Activated naive CD4-positive, alpha-beta T cell treated with anti-CD3 and anti-CD28 coated beads, Interleukin-2, amount 50 U/mL, for 24 hours (primary cell): ENCODE data around the gene EPHA6.

Experiments used
- H3K27ac Mint-ChIP-seq: one replicate; pipeline ENCODE4 v1.8.0; 2021; ENCODE audit warnings: mild to moderate bottlenecking, mixed read lengths
- H3K27me3 Mint-ChIP-seq: one replicate; pipeline ENCODE4 v1.8.0; 2021; ENCODE audit warnings: mixed read lengths
- H3K36me3 Mint-ChIP-seq: one replicate; pipeline ENCODE4 v1.8.0; 2021; ENCODE audit warnings: mixed read lengths
- H3K4me1 Mint-ChIP-seq: one replicate; pipeline ENCODE4 v1.8.0; 2021; ENCODE audit warnings: mixed read lengths
- H3K4me3 Mint-ChIP-seq: one replicate; pipeline ENCODE4 v1.8.0; 2021; ENCODE audit warnings: mild to moderate bottlenecking, mixed read lengths
- H3K9me3 Mint-ChIP-seq: one replicate; pipeline ENCODE4 v1.8.0; 2021; ENCODE audit warnings: mixed read lengths

The EPHA6 gene

GRCh38 chr3:97673357-97673997 lies 859.1 kb downstream of the EPHA6 start:
- Mint-ChIP-seq H3K36me3 (no peaks in the 10 kb centered on the region), H3K27ac (no peak overlapping the region), H3K4me3 (no peak overlapping the region), H3K27me3 (no peaks in the 10 kb centered on the region), H3K9me3 (no peaks in the 10 kb centered on the region), H3K4me1 (no peaks in the 10 kb centered on the region)

DNA sequence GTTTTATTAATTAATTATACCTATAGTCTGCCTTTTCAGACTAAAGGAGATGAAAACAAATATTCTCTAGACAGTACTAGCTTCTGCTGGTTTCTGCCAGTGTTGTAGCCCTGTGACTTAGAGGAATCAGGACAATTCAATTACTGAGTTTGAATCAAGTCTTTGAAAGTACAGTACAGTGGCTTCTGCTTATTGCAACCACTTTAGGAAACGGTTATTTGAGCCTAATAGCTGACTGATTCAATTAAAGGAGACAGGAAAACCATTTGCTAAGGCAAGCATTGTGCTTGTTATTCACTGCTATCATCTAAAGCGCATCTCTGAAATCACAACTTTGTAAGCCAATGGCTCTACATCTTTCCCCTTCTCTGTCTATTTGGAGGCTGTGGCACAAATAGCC lies 860.1 kb downstream of the EPHA6 start:
- H3K4me1 Mint-ChIP-seq, result no peaks in the 10 kb centered on the region
- no peak overlapping the region for H3K27ac Mint-ChIP-seq
- H3K36me3 Mint-ChIP-seq, result no peaks in the 10 kb centered on the region
- no peaks in the 10 kb centered on the region for H3K9me3 Mint-ChIP-seq
- H3K27me3 Mint-ChIP-seq, result peaks cover 3% of the 10 kb centered on the region
- H3K4me3 Mint-ChIP-seq, result no peak overlapping the region

GRCh38 chr3:97680210-97680609 lies 865.8 kb downstream of the EPHA6 start:
- peaks cover 7% of the 10 kb centered on the region for H3K27me3 Mint-ChIP-seq
- H3K27ac Mint-ChIP-seq, result no peak overlapping the region
- H3K9me3 Mint-ChIP-seq, result no peaks in the 10 kb centered on the region
- H3K36me3 Mint-ChIP-seq, result no peaks in the 10 kb centered on the region
- H3K4me1 Mint-ChIP-seq, result no peaks in the 10 kb centered on the region
- H3K4me3 Mint-ChIP-seq, result no peak overlapping the region

DNA sequence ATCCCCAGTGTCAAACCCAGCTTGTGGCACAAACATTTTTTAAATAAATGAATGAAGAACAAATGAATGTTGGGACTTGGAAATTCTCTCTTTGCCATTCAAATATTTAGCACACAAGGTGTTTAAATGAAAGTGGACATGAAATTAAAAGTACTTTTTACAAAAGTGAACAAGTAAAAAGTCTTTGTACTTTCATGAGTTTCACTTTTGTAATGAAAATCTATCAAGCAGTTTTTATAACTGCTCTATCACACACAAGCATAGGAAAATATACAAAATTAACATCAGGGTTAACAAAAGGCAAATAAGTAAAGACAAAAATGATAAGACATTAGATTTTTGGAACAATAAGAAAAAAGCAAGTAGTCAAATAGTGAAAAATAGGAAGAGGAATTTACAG lies 866.3 kb downstream of the EPHA6 start:
- peaks cover 9% of the 10 kb centered on the region for H3K27me3 Mint-ChIP-seq

GRCh38 chr3:97684490-97684889 lies 870.1 kb downstream of the EPHA6 start:
- Mint-ChIP-seq H3K27me3 (peaks cover 10% of the 10 kb centered on the region), H3K36me3 (no peaks in the 10 kb centered on the region), H3K9me3 (no peaks in the 10 kb centered on the region), H3K4me3 (no peak overlapping the region), H3K27ac (no peak overlapping the region), H3K4me1 (no peaks in the 10 kb centered on the region)

More for the DNA sequence above, 866.3 kb downstream of the EPHA6 start:
- no peaks in the 10 kb centered on the region for H3K9me3 Mint-ChIP-seq
- H3K4me1 Mint-ChIP-seq, result no peaks in the 10 kb centered on the region
- H3K4me3 Mint-ChIP-seq, result no peak overlapping the region
- H3K36me3 Mint-ChIP-seq, result no peaks in the 10 kb centered on the region
- H3K27ac Mint-ChIP-seq, result no peak overlapping the region

DNA sequence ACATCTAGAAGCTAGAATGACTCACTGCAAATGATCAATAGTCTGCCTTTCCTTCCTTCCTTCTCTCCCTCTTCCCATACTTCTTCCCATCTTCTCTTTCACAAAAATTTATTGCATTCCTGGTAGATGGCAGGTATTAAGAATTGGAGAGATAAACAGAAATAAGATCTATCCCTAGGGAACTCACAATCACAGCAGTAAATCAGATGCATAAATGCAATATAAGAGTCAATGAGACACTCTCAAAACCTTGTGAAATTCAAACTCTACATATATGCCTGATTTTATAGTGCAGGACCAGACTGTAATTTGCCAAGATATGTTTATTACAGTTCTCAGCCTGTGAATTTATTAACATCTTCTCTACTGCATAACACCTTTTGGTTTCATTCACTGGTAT lies 871.9 kb downstream of the EPHA6 start:
- no peaks in the 10 kb centered on the region for H3K36me3 Mint-ChIP-seq
- H3K4me1 Mint-ChIP-seq, result no peaks in the 10 kb centered on the region
- no peak overlapping the region for H3K27ac Mint-ChIP-seq
- no peak overlapping the region for H3K4me3 Mint-ChIP-seq
- H3K9me3 Mint-ChIP-seq, result no peaks in the 10 kb centered on the region
- peaks cover 8% of the 10 kb centered on the region for H3K27me3 Mint-ChIP-seq

DNA sequence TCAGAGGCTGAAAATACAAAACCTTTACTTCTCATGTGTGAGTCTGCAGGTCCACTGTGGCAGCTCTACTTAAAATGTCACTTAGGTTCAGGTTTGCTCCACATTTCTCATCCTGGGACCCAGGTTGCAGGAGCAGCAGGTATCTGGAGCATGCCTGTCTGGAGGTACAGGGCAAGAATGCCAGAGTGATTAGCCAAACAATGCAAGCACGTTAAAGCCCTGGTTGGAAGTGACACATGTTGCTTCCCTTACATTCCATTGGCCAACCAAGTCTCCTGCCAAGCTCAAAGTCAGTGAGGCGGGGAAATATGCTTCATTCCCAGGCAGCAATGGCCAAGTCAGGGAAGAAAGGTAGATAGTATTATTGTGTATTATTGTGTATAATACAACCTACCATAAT lies 873.3 kb downstream of the EPHA6 start:
- Mint-ChIP-seq H3K4me1 (no peaks in the 10 kb centered on the region), H3K4me3 (no peak overlapping the region), H3K36me3 (no peaks in the 10 kb centered on the region), H3K27ac (no peak overlapping the region), H3K9me3 (no peaks in the 10 kb centered on the region), H3K27me3 (peaks cover 8% of the 10 kb centered on the region)

GRCh38 chr3:97689111-97689510 lies 874.7 kb downstream of the EPHA6 start:
- Mint-ChIP-seq H3K27ac (no peak overlapping the region), H3K4me3 (no peak overlapping the region), H3K36me3 (no peaks in the 10 kb centered on the region), H3K9me3 (no peaks in the 10 kb centered on the region), H3K4me1 (no peaks in the 10 kb centered on the region), H3K27me3 (peaks cover 12% of the 10 kb centered on the region)

DNA sequence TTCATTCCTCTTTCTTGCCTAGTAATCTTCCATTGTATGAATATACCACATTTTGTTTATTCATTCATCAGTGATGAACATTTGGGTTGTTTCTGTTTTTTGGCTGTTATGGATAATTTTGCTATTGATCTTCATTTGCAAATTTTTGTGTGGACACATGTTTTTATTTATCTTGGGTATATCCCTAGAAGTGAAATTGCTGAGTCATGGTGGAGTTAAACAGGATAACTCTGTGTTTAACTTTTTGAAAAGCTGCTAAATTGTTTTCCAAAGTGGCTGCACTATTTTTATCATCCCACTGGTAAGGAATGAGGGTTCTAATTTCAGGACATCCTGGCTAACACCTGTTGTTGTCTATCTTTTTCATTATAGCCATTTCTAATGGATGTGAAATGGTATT lies 875.6 kb downstream of the EPHA6 start:
- H3K36me3 Mint-ChIP-seq, result no peaks in the 10 kb centered on the region
- H3K4me1 Mint-ChIP-seq, result no peaks in the 10 kb centered on the region
- H3K4me3 Mint-ChIP-seq, result no peak overlapping the region
- no peak overlapping the region for H3K27ac Mint-ChIP-seq
- peaks cover 13% of the 10 kb centered on the region for H3K27me3 Mint-ChIP-seq
- H3K9me3 Mint-ChIP-seq, result no peaks in the 10 kb centered on the region

GRCh38 chr3:97691354-97691753 lies 877.0 kb downstream of the EPHA6 start:
- H3K9me3 Mint-ChIP-seq, result no peaks in the 10 kb centered on the region
- no peak overlapping the region for H3K4me3 Mint-ChIP-seq
- H3K4me1 Mint-ChIP-seq, result no peaks in the 10 kb centered on the region
- no peak overlapping the region for H3K27ac Mint-ChIP-seq
- H3K36me3 Mint-ChIP-seq, result no peaks in the 10 kb centered on the region
- H3K27me3 Mint-ChIP-seq, result peaks cover 11% of the 10 kb centered on the region

DNA sequence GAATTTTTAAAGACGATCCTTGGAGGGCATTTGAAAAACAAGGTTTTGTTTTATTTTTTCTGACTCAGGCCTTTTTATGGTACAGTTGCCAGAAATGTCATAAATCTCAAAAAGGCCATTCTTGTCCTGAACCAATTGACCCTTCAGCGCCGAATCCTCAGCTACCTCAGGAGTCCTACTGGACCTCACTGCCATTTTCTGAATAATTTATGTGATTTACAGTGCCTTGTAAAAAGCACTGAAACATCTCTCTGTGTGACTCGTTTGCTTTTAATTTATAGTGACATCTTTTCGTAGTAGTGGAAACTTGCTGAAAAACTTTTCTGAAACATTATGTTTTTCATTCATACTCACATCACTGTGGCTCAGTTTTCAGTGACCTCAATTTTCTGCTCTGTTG lies 878.0 kb downstream of the EPHA6 start:
- no peaks in the 10 kb centered on the region for H3K36me3 Mint-ChIP-seq
- no peak overlapping the region for H3K4me3 Mint-ChIP-seq
- no peaks in the 10 kb centered on the region for H3K4me1 Mint-ChIP-seq
- H3K27me3 Mint-ChIP-seq, result peaks cover 8% of the 10 kb centered on the region
- H3K9me3 Mint-ChIP-seq, result no peaks in the 10 kb centered on the region
- no peak overlapping the region for H3K27ac Mint-ChIP-seq

GRCh38 chr3:97692831-97693230 lies 878.4 kb downstream of the EPHA6 start:
- no peaks in the 10 kb centered on the region for H3K9me3 Mint-ChIP-seq
- H3K36me3 Mint-ChIP-seq, result no peaks in the 10 kb centered on the region
- H3K4me3 Mint-ChIP-seq, result no peak overlapping the region
- H3K4me1 Mint-ChIP-seq, result no peaks in the 10 kb centered on the region
- H3K27me3 Mint-ChIP-seq, result peaks cover 8% of the 10 kb centered on the region
- H3K27ac Mint-ChIP-seq, result no peak overlapping the region

DNA sequence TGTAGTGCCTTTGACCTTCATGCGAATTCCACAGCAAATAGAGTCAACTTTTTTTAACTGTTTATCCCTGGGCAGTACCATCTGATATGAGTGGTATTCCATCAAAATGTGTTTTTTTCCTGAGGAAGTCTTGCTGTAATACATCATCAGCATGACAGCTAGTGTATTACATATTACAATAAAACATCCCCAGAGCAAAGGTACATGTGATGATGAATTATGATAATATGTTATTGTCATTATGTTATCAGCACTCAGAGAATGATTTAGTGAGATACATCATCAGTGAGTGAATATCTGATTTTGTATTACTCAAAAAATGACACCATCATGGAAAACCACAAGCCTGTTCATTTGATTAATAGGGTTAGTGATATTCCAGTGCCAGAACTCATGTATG lies 880.5 kb downstream of the EPHA6 start:
- Mint-ChIP-seq H3K27ac (no peak overlapping the region), H3K9me3 (no peaks in the 10 kb centered on the region), H3K27me3 (peaks cover 8% of the 10 kb centered on the region), H3K4me1 (no peaks in the 10 kb centered on the region), H3K4me3 (no peak overlapping the region), H3K36me3 (no peaks in the 10 kb centered on the region)

- no peaks in the 10 kb centered on the region for H3K36me3 Mint-ChIP-seq
- H3K4me1 Mint-ChIP-seq, result no peaks in the 10 kb centered on the region
- H3K27ac Mint-ChIP-seq, result no peak overlapping the region
- no peaks in the 10 kb centered on the region for H3K9me3 Mint-ChIP-seq
- no peak overlapping the region for H3K4me3 Mint-ChIP-seq
- H3K27me3 Mint-ChIP-seq, result peaks cover 6% of the 10 kb centered on the region
Measured at GRCh38 chr3:97698691-97699090, 884.3 kb downstream of the EPHA6 start.

GRCh38 chr3:97699889-97700288 lies 885.5 kb downstream of the EPHA6 start:
- no peaks in the 10 kb centered on the region for H3K36me3 Mint-ChIP-seq
- H3K4me1 Mint-ChIP-seq, result no peaks in the 10 kb centered on the region
- no peaks in the 10 kb centered on the region for H3K9me3 Mint-ChIP-seq
- H3K27me3 Mint-ChIP-seq, result peaks cover 5% of the 10 kb centered on the region
- H3K27ac Mint-ChIP-seq, result no peak overlapping the region
- H3K4me3 Mint-ChIP-seq, result no peak overlapping the region

DNA sequence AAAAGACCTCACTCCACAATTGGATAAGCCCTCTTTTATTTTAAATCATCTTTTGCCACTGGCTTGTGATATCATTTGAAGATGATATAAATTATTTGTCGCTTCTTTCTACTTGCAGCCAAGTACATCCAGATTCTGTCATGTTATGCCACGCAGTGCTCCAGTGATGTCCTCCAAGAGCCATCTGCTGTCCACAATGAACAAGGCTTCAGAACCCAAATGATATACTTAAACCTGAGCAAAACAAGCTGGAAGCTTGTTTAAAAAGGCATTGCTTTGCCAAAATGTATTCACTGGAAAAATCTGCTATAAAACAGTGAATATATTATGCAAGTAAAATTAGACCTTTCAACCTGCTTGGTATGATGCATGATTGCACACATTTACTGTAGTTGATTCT lies 891.4 kb downstream of the EPHA6 start:
- Mint-ChIP-seq H3K4me1 (no peaks in the 10 kb centered on the region), H3K36me3 (no peaks in the 10 kb centered on the region), H3K9me3 (no peaks in the 10 kb centered on the region), H3K27ac (no peak overlapping the region), H3K4me3 (no peak overlapping the region), H3K27me3 (peaks cover 2% of the 10 kb centered on the region)

GRCh38 chr3:97706226-97706625 lies 891.8 kb downstream of the EPHA6 start:
- no peaks in the 10 kb centered on the region for H3K9me3 Mint-ChIP-seq
- no peaks in the 10 kb centered on the region for H3K4me1 Mint-ChIP-seq
- H3K36me3 Mint-ChIP-seq, result no peaks in the 10 kb centered on the region
- H3K27me3 Mint-ChIP-seq, result peaks cover 2% of the 10 kb centered on the region
- no peak overlapping the region for H3K4me3 Mint-ChIP-seq
- H3K27ac Mint-ChIP-seq, result no peak overlapping the region
